Activated CD4-positive, CD25-positive, alpha-beta regulatory T cell treated with anti-CD3 and anti-CD28 coated beads, Interleukin-2, amount 50 U/mL, for 16 hours (primary cell): Measurements from ENCODE around the gene DIO3.

ENCODE experiments used
- DNase-seq: peaks from one replicate; pipeline ENCODE4 v3.0.0-alpha.2; 2020; ENCODE audit warnings: low read depth, low spot score

The DIO3 gene

GRCh38 chr14:101598159-101598558 lies 36.9 kb downstream of the DIO3 start:
- DNase-seq: no peak

DNA sequence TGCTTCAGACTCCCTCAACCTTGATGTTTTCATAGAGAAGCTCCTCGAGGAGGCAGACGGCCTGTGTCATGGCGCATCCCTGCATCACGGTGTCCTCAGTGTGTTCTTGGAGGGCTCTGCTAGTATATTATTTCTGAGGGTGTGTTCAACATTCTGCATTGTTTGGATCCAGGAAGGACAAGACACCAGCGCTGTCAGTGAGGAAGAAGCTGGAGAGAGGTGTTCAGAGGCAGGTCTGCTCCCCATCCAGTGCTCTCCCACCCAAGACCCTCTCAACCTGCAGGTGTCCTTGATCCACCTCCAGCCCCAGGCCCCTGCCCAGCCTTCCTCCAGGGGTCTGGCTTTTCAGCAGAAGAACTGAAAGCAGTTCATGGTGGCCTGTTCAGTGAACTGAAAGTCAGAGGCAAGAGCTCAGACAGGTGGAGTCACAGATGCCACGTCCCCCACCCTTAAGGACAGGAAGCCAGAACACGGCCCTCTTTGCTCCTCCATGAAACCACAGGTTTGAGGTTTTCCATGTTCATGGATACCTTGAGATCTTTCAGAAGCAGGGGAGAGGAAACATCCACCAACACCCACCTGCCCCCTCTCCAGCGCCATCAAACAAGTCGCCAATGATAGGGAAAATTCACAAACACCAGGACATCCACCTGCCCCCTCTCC lies 37.4 kb downstream of the DIO3 start:
- DNase-seq: no peak

- DNase-seq: no peak
Observed at GRCh38 chr14:101599234-101599885, 38.1 kb downstream of the DIO3 start.

- DNase-seq: no peak
Observed at GRCh38 chr14:101600336-101600890, 39.1 kb downstream of the DIO3 start.

GRCh38 chr14:101600891-101601605 lies 39.8 kb downstream of the DIO3 start:
- DNase-seq: no peak

DNA sequence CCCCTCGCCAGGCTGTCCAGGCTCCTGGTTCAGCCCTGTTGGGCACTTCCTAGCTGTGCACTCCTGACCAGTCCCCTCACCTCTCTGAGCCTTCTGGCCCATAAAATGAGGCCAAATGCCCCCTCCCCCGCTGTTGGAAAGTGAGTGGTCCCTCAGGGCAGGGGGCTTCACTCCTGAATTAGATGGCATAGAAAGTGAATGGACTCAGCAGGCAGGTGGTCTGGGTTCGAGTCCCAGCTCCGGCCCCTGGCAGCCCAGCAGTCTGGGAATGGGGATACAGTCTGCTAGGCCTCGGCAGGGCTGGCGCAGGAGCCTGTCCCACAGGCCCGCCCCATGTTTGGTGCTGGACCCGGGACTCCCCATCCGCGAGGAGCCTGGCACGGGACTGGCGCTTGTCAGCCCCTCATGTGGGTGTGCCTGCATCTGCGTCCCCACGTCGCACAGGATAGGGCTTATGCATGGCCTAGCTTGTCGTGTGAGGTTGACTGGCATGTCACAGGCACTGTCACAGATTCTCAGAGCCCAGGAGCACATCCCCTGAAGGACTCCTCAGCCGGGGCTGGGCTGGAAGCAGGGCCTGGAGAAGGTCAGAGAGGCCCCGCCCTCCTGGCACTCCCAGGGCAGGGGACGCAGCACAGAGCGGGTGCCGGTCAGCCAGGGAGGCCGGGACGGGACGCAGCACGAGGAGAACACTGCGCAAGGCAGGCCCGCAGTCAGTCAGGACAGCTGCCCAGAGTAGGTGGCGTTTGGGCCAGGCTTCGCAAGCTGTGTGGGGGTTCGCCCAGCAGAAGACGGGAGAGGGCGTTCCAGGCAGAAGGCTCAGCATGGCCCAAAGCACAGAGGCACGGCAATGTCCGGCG lies 40.5 kb downstream of the DIO3 start:
- DNase-seq: no peak

GRCh38 chr14:101602466-101602840 lies 41.2 kb downstream of the DIO3 start:
- no peak for DNase-seq

DNA sequence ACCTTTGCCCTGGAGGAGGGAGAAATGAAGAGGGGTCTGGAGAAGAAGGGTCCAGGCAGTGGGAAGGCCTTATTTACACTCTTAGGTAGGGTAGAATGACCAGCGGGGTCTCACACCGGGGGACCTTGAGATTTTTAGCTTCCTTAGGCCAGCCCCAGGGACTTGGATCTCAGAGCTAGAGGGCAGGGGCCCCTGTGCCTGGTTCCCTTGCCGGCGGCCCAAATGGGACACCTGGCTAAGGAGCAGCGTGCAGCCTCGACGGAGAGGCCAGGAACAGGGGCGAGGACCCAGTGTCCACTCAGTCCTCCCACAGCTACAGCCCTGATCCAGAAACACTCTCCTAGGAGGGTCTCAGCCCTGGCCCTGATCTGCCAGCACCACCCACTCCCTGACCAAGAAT lies 41.8 kb downstream of the DIO3 start:
- DNase-seq: no peak

DNA sequence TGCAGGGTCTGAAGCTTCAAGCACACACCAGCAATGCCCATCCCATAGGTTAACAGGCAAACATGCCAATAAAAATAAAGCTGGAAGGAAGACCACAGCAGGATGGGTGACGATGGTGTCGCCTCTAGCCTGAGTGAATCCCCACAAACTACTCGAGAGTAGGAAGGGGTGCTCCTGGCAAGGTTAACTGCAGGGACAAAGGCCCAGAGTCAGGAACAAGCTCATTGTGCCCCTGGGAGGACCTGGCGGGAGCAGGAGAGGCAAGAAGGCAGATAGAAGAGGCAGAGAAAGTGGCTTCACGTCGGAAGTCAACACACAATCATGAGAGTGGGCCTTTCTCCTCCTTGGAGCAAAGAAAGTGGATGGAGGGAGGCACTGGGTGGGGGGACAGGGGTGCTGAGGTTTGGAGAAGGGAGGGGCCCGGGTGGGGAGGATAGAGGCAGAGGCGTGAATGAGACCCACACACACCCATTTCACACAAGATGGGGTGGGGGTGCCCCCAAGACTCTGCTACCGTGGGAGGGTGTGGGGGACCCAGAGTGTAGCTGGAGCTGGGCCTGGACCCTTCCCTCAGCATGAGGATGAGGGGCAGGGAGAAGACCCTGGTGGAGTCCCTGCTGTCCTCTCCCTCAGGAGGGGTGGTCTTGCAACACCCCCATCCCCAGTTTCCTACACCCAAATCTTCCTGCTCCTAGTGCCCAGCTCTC lies 43.1 kb downstream of the DIO3 start:
- DNase-seq: no peak

DNA sequence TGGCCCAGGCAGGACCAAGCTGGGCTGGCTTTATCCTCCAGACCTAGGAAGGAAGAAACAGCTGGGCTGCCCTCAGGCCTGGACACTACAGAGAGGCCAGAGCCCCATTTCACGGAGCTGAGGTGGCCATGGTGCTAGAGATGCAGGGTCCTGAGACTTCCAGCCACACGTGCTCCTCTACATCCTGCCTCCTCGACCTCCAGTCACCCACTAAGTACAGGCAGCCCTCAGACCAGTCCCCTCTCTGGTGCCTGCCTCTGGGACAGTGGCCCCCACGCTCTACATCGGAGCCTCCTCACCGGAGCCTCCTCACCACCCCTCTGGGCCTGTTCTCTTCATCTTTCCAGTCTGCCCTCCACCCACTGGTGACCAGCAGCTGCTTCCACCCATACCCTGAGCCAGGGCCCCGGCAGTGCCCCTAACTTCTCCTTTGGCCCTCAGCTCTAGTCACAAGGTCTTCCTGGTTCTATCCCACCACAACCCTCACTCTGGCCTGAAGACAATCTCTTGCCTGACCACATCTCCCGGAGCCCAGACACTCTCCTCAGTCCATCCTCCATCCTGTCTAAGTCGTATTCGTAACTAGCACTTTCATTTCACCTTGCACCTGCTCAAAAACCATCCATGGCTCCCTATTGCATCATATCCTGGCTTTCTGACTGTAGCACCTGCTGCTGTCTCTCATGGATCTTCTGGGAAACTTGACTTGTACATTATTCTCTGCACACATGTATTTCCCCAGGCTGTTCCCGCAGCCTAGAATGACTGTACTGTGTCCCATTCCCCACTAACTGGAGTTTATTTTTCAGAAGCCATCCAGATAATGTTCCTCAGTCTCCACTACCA lies 43.9 kb downstream of the DIO3 start:
- DNase-seq: no peak

GRCh38 chr14:101605836-101606235 lies 44.5 kb downstream of the DIO3 start:
- no peak for DNase-seq
